ENCODE data around the gene MAP4K4.
A peak's percentile ranks its signal among the peaks of the same experiment; 100 is the strongest.

The MAP4K4 gene

DNA sequence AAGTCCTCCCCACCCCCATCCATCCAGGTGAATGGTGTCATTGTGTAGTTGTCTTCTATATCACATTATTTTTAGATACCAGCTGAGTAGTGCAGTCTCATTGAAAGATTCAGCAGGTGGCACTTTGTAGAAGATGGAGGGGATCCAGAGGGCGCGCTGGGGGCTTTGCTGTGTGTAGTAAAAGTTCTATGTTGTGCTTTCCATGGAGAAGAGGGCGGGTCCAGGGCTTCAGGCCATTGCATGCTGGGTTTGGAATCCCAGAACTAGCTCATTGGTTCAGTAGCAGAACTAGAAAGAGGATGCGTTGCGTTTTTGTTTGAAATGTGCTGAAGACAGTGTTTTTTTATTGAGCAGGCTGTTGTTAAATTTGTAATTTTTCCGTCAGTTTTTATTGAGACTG lies 120.0 kb downstream of the MAP4K4 start:
- no peak for DNase-seq
- in situ Hi-C loops (cut with HindIII; ENCODE audit: low pct_ligation_motif_present, low pct_unique_long_range_greater_than_20kb, low sequenced_read_pairs) = no loop called here

DNA sequence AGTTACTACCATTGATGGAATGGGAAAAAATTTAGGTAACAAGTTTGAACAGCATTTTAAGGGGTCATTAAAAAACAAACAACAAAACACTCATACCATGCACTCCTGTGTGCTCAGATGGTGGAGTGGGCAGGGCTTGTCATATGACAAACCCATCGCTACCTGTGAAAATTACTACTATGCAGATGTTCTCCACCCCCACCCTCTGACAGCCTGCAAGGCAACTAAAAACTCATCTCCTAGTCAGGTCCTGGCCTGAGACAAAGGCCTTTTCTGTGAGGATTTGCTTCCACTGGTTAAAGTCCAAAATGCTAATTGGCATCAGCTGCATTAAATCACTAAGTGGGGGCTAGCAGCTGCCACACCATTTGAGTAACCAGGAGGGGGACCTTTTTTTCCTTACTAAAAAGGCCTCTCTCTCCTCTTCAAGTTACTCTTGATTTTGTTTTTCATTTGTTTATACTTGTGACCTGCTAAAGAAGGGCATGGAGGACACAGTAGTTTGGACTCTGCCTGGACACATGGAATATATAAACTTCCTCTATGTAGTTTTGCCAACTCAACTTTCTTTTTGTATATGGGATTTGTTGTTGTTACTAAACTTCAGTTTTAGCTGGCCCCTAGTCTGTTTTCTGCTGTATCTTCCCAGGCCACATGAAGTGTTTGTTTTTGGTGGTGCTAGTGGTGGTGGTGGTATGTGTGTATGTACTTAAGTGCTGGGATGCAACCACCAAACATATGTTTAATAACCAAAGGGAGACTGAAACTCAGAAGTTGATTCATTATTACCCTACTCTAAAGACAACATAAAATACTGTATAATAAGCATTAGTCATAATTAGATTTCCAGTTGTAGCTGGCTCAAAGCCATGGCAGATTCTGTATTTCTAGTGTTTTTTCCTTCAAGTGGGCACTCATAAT lies 121.3 kb downstream of the MAP4K4 start:
- no peak for DNase-seq
- in situ Hi-C loops (cut with HindIII; ENCODE audit: low pct_ligation_motif_present, low pct_unique_long_range_greater_than_20kb, low sequenced_read_pairs) = no loop called here

DNA sequence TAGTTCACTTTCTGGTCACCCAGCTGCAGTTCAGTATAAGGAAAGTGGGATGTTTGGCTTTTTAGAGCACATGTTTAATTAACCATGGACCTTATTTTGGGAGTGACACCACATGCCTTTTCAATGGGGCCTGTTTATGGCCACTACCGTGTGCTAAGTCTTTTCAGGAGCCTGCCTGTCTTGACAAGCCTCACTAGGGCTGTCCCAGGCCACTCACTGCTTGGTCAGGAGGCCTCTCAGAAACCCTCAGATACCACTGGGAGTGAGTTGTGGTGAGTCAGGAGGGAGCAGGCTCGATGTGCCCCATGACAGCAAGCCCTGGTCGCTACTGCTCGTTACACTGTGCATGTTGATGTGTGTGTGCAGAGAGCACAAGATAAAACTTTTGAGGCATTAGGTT lies 123.0 kb downstream of the MAP4K4 start:
- DNase-seq = peak; percentile 15
- in situ Hi-C loops (cut with HindIII; ENCODE audit: low pct_ligation_motif_present, low pct_unique_long_range_greater_than_20kb, low sequenced_read_pairs) = no loop called here

DNA sequence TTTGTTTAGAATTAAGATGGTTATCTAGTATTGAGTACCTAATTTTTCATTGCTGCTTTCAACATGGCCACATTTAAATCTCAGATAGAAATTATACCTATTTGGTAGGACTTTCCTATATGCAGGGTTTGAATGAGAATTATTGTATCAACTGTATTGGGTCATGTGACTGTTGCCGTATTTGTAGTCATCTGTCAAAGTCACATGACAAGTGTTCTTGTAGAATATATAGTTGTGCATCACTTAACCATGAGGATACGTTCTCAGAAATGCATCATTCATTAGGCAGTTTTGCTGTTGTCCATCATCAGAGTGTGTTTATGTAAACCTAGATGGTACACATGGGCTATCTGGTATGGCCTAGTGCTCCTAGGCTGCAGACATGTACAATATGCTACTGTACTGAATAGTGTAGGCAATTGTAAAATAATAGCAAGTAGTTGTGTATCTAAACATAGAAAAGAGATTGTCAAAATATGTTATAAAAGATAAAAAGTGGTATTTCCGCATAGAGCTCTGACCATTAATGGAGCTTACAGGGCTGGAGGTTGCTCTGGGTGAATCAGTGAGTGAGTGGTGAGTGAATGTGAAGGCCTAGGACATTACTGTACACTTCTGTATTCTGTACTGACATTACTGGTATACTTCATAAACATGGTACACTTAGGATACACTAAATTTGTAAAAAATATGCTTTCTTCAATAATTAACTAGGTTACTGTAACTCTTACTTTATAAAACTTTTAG lies 123.7 kb downstream of the MAP4K4 start:
- no peak for DNase-seq
- in situ Hi-C loops (cut with HindIII; ENCODE audit: low pct_ligation_motif_present, low pct_unique_long_range_greater_than_20kb, low sequenced_read_pairs) = no loop called here

DNA sequence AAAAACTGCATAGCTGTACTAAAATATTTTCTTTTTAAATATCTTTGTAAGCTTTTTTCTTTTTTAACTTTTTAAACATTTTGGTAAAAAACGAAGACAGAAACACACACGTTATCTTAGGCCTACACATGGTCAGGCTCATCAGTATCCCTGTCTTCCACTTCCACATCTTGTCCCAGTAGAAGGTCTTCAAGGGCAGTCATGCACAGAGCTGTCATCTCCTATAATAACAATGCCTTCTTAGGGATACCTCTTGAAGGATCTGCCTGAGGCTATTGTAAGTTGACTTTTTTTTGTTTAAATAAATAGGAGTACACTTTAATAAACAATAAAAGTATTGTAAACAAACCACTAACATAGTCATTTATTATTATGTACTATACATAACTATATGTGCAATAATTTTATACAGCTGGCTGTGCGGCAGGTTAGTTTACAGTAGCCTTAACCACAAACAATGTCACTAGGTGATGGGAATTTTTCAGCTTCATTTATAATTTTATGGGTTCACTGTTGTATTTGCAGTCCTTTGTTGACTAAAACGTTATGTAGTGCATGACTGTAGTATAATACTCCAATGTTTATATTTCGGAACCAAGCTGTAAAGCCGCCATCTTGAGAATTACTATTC lies 124.4 kb downstream of the MAP4K4 start:
- no peak for DNase-seq
- in situ Hi-C loops (cut with HindIII; ENCODE audit: low pct_ligation_motif_present, low pct_unique_long_range_greater_than_20kb, low sequenced_read_pairs) = no loop called here

DNA sequence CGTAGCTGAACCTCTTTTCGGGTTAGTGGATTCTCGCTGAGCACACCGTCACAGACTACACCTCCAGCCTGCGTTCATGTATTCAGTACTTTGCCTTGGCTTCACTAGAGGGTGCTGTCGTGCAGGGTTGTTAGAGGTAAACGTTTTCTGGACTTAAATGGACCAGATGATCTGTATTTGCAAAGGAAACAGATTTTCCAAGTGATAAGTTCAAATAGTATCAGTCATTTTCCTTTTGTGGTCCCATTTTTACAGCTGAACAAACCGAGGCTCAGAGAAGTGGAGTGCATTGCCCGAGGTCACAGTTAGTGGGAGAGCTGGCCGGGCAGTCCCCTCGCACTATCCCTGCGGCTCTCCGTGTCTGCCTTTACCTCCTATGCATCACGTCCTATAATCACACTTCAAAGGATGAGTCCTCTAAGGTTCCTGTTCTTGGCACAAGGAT lies 125.9 kb downstream of the MAP4K4 start:
- DNase-seq = peak; percentile 80
- in situ Hi-C loops (cut with HindIII; ENCODE audit: low pct_ligation_motif_present, low pct_unique_long_range_greater_than_20kb, low sequenced_read_pairs) = no loop called here

DNA sequence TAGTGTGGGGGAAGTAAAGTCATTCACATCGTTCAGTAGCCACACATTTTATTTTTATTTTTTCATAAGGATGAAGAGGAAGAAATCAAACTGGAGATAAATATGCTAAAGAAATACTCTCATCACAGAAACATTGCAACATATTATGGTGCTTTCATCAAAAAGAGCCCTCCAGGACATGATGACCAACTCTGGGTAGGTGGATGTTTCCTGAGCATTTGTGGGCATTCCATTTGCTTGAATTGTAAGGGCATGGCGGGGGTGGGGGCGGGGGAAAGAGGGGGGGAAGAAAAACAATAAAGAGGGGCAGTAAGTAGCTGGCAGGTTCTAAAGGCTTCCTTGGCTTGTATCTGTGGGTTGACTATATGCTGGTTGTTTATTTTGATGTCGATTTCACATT lies 126.4 kb downstream of the MAP4K4 start:
- in situ Hi-C loops (cut with HindIII; ENCODE audit: low pct_ligation_motif_present, low pct_unique_long_range_greater_than_20kb, low sequenced_read_pairs) = no loop called here
- no peak for DNase-seq

DNA sequence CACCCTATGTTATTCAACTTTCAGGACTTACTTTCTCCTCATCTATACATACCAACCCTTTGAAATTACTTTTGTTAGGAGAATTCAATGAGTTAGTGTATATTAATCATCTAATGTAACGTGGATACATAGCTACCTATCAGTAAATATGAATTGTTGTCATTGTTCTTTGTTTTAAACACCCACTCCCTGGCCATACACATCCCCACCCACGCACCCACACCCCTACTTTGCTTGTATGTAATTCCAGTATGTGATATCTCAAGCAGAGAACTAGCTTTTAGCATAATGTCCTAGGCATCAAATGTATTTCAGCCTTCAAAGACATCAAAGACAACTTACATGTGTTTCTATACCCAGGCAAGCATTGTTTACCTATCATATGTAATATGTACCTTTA lies 129.2 kb downstream of the MAP4K4 start:
- in situ Hi-C loops (cut with HindIII; ENCODE audit: low pct_ligation_motif_present, low pct_unique_long_range_greater_than_20kb, low sequenced_read_pairs) = no loop called here
- no peak for DNase-seq

DNA sequence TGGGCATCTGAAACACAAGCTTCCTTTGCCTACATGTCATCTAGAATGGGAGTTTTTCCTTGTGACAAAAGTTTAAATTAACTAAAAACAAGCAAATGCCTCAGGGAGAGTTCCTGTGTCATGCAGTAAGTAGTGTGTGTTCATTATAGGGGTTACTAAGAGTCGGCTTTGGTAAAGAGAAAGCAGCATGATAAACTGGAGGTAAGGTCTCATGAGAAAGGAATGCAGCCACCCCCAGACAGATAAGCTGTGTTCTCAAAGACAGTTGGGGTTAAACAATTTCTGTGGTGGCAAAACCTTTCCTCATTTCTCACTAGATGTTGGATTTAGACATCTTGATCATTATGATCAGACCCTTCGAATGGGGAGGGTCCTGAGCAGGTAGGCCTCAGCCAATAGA lies 129.7 kb downstream of the MAP4K4 start:
- peak; percentile 79 for DNase-seq
- in situ Hi-C loops (cut with HindIII; ENCODE audit: low pct_ligation_motif_present, low pct_unique_long_range_greater_than_20kb, low sequenced_read_pairs) = no loop called here

DNA sequence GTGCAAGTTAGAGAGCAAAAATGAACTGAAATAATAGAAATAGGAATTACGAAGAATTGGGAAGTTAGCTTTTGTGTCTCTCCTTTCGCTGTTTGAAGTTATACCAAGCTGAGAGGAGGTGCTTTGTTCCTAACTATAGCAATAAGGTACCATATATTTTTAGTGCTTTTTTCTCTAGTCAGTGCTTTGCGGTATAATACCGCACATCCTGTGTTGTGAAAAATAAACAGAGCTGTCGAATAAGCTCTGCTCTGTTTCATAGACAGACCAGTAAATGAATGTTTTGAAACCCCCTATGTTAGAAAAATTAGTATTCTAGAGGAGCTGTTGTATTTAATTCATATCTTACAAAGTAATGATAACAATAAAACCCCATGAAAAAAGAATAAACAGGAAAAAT lies 130.8 kb downstream of the MAP4K4 start:
- in situ Hi-C loops (cut with HindIII; ENCODE audit: low pct_ligation_motif_present, low pct_unique_long_range_greater_than_20kb, low sequenced_read_pairs) = no loop called here
- no peak for DNase-seq

DNA sequence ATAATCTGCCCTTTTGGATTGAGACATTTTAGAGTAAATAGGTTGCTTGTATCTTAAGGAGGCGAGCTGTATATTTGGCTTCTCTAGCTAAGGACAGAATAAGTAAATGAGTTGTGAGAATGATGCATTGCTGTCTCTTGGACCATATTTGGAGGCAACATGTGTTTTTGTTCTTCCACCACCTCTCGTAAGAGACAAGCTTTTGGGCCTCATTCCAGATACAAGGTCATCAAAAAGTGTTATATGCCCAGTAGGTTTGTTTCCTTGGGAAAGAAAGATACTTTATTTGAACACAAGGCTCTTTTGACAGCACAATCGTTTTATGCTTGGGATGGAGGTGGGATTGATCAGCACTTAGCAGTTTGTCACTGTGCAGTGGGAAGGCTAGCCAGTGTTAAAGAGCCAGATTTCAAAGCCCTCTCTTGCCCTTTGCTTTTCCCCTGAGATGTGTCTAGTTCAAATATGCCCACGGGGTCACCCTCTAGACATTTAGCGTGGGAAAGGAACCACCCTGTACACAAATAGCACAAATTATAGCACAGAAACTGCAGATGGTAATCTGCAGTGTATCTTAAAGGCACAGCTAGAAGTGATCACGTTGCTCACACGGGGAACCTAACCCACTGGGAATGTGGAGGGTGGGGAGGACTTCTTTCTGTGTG lies 131.3 kb downstream of the MAP4K4 start:
- DNase-seq = no peak
- in situ Hi-C loops (cut with HindIII; ENCODE audit: low pct_ligation_motif_present, low pct_unique_long_range_greater_than_20kb, low sequenced_read_pairs) = no loop called here

DNA sequence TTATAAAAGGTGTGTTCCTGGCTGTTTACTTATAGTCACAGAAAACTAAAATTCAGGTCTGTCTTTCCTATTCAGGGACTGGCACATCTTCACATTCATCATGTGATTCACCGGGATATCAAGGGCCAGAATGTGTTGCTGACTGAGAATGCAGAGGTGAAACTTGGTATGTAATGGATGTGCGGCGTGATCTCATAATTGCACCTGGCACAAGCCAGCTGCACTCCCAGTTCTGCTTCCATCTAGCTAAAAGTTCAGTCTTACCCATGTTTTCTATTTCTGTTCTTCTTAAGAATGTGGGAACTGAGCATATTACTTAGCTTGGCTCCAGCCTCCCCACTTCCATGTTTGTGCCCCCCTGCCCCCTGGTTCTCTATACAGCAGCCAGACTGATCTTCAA lies 131.9 kb downstream of the MAP4K4 start:
- in situ Hi-C loops (cut with HindIII; ENCODE audit: low pct_ligation_motif_present, low pct_unique_long_range_greater_than_20kb, low sequenced_read_pairs) = no loop called here
- DNase-seq = no peak

DNA sequence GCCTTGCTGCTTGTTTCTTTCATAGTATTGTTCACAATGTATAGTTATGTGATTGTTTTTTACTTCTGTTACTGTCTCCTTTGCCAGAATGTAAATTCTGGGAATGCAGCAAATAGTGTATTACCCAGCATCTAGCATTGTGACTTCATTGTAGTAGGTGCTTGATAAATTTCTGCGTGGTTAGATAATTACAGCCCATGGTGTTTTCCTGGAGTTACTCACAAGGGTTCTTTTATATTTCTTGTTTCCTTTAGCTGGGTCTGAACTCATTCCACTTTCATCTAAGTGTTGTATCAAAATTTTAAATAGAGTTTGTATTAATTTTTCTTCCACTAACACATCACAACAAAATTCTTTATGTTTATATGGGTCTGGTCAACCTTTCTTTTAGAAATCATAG lies 132.6 kb downstream of the MAP4K4 start:
- no peak for DNase-seq
- in situ Hi-C loops (cut with HindIII; ENCODE audit: low pct_ligation_motif_present, low pct_unique_long_range_greater_than_20kb, low sequenced_read_pairs) = no loop called here

DNA sequence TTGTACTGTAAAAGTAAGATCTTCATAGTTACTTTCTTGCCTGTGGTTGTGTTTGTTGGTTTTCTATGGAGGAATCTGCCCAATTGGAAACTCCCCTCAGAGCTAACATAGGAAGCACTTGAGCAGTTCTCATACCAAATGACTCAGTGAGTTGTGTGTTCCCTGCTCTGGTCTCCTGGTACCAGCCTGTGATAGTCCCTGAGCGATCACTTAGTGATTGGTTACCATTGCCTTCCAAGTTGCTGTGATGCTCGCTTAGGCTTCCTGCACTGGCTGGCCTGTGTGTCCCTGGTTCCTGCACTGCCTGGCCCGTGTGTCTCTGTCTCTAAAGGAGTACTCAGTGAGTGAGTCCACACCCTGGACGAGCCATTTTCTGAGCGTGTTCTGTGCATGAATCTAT lies 133.0 kb downstream of the MAP4K4 start:
- DNase-seq = peak; percentile 63
- in situ Hi-C loops (cut with HindIII; ENCODE audit: low pct_ligation_motif_present, low pct_unique_long_range_greater_than_20kb, low sequenced_read_pairs) = no loop called here

DNA sequence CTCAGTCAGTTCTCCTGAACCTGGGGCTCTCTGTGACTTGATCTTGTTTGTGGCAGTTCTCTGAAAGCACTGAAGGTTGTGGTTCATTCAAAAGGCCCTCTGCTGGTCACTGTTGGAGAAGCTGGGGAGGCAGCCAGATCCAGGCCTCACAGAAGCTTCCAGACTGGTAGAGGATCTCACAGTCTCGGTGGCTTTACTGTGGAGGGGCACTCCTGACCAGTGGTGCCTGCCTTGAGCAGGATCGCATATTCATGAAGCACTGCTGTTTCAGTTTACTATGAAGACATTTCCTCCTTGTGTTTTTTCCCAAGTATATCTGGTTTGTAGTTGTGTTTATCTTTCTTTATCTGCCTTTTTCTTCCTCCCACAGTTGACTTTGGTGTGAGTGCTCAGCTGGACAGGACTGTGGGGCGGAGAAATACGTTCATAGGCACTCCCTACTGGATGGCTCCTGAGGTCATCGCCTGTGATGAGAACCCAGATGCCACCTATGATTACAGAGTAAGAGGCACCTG lies 133.9 kb downstream of the MAP4K4 start:
- peak; percentile 80 for DNase-seq
- in situ Hi-C loops (cut with HindIII; ENCODE audit: low pct_ligation_motif_present, low pct_unique_long_range_greater_than_20kb, low sequenced_read_pairs) = no loop called here

DNA sequence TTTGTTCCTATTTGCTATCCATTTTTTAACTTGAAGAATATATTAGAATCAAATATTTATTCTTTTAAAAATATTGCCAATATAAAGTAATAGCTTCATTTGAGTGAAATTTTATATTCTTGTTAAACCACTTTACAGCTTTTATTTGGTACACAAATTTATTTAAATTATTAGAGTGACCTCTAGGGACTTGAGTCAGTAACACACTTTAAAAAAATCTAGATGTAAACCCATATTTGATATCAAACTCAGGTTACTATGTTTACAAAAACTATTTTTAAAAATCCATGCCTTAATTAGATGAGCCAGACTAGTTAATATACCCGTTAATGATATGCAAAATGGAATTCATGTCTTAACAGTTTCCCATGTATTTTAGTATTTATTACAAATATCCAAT lies 134.6 kb downstream of the MAP4K4 start:
- in situ Hi-C loops (cut with HindIII; ENCODE audit: low pct_ligation_motif_present, low pct_unique_long_range_greater_than_20kb, low sequenced_read_pairs) = no loop called here
- DNase-seq = peak; percentile 35

DNA sequence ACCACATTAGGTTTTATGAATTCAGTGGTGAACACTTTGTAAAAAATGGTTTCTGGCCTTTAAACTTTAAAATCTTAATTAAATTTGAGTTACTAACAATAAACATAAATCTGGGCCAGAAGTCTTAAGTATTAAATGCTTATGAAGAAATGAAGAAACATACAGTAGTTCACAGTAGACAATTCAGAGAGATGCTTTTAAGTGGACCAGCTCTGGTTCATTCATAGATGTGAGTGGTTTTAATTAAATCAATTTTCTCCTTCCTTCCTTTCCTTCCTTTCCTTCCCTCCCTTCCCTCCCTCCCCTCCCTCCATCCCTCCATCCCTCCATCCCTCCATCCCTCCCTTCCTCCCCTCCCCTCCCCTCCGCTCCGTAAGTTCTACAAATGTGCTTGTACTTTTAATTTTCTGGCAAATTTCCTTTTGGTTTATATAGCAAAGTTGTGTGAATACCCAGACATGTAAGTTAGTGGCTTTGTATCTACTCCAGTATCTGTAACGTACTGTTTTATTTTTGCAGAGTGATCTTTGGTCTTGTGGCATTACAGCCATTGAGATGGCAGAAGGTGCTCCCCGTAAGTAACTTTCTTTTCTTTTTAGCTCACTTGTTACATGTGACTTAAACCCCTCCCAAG lies 136.5 kb downstream of the MAP4K4 start:
- in situ Hi-C loops (cut with HindIII; ENCODE audit: low pct_ligation_motif_present, low pct_unique_long_range_greater_than_20kb, low sequenced_read_pairs) = no loop called here
- DNase-seq = no peak

DNA sequence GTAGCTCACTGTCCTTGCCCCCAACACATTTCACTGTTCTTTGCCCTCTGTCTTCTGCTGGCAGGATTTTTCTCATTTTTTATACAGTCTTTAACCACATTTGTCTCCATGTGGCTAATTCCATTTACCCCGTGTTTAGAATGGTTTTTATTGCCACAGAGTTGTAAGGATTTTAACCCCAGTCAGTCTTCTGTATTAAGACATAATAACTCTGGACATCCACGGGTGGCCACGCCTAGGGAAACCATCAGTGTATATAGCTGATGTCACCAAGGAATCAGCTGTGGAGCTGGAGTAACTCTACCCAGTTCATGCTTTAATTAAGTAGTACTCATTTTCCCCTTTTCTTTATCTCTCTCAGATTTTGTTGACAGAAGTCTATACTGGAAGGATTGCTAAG lies 139.8 kb downstream of the MAP4K4 start:
- no peak for DNase-seq
- in situ Hi-C loops (cut with HindIII; ENCODE audit: low pct_ligation_motif_present, low pct_unique_long_range_greater_than_20kb, low sequenced_read_pairs) = no loop called here

Measured in ACHN (cell line).